ACC112 (cell line): ENCODE measurements around the gene MET.

ENCODE experiments used
- H2AFZ ChIP-seq: fragments of 200-600 bp; sonication (generic); one replicate; pipeline ENCODE4 v1.6.0; 2017; ENCODE audit warnings: antibody characterized with exemption, low read length; ENCODE audit not compliant: unreplicated experiment
- H3K27ac ChIP-seq: fragments of 200-600 bp; sonication (generic); 2 replicates; pipeline ENCODE4 v1.5.1; 2014; ENCODE audit warnings: low read depth, mild to moderate bottlenecking, antibody characterized with exemption, low read length, moderate library complexity
- H3K27me3 ChIP-seq: fragments of 200-600 bp; sonication (generic); 2 replicates; pipeline ENCODE4 v1.6.1; 2014; ENCODE audit warnings: mild to moderate bottlenecking, antibody characterized with exemption, low read length, moderate library complexity, mixed read lengths; ENCODE audit not compliant: insufficient read depth
- H3K36me3 ChIP-seq: fragments of 200-600 bp; sonication (generic); 2 replicates; pipeline ENCODE4 v1.6.1; 2016; ENCODE audit warnings: mild to moderate bottlenecking, antibody characterized with exemption, low read length, moderate library complexity, mixed read lengths; ENCODE audit not compliant: insufficient read depth
- H3K4me1 ChIP-seq: fragments of 200-600 bp; sonication (generic); one replicate; pipeline ENCODE4 v1.6.1; 2016; ENCODE audit warnings: low read length, mixed read lengths; ENCODE audit not compliant: insufficient read depth, unreplicated experiment, control insufficient read depth
- H3K4me3 ChIP-seq: fragments of 200-600 bp; sonication (generic); 2 replicates; pipeline ENCODE4 v1.5.1; 2014; ENCODE audit warnings: mild to moderate bottlenecking, low read depth, low read length
- H3K79me2 ChIP-seq: fragments of 200-600 bp; sonication (generic); one replicate; pipeline ENCODE4 v1.6.0; 2016; ENCODE audit warnings: low read length; ENCODE audit not compliant: control insufficient read depth, unreplicated experiment, insufficient read depth

MET gene

GRCh38 chr7:116726149-116726548 is 54.2 kb downstream of the MET start:
- Histone ChIP-seq H3K4me3 (no peak overlapping the region), H3K27me3 (no peaks in the 10 kb centered on the region), H3K79me2 (peaks cover 10% of the 10 kb centered on the region), H2AFZ (no peak overlapping the region), H3K27ac (no peak overlapping the region), H3K4me1 (peaks cover 14% of the 10 kb centered on the region), H3K36me3 (no peaks in the 10 kb centered on the region)

- Histone ChIP-seq H3K36me3 (peaks cover 4% of the 10 kb centered on the region; the same call in 1 of the 2 replicates), H3K4me1 (peaks cover 14% of the 10 kb centered on the region), H3K27ac (no peak overlapping the region), H2AFZ (no peak overlapping the region), H3K27me3 (no peaks in the 10 kb centered on the region), H3K4me3 (no peak overlapping the region), H3K79me2 (peaks cover 10% of the 10 kb centered on the region)
Measured at GRCh38 chr7:116726713-116727431, 54.9 kb downstream of the MET start.

GRCh38 chr7:116727432-116728009 is 55.5 kb downstream of the MET start:
- H3K27me3 ChIP-seq, result no peaks in the 10 kb centered on the region
- H3K36me3 ChIP-seq, result peaks cover 6% of the 10 kb centered on the region; the same call in 1 of the 2 replicates
- H2AFZ ChIP-seq, result no peak overlapping the region
- no peak overlapping the region for H3K4me3 ChIP-seq
- peaks cover 10% of the 10 kb centered on the region for H3K79me2 ChIP-seq
- H3K4me1 ChIP-seq, result peaks cover 14% of the 10 kb centered on the region
- H3K27ac ChIP-seq, result no peak overlapping the region

- Histone ChIP-seq H3K4me1 (peaks cover 14% of the 10 kb centered on the region), H2AFZ (no peak overlapping the region), H3K27ac (no peak overlapping the region), H3K79me2 (peaks cover 10% of the 10 kb centered on the region), H3K4me3 (no peak overlapping the region), H3K36me3 (peaks cover 6% of the 10 kb centered on the region; the same call in 1 of the 2 replicates), H3K27me3 (no peaks in the 10 kb centered on the region)
Measured at GRCh38 chr7:116728413-116728812, 56.4 kb downstream of the MET start.

GRCh38 chr7:116730097-116731022 is 58.4 kb downstream of the MET start:
- Histone ChIP-seq H3K36me3 (peaks cover 11% of the 10 kb centered on the region; the same call in 1 of the 2 replicates), H3K4me3 (no peak overlapping the region), H3K79me2 (peaks cover 10% of the 10 kb centered on the region), H3K27me3 (no peaks in the 10 kb centered on the region), H3K27ac (no peak overlapping the region), H3K4me1 (peaks cover 14% of the 10 kb centered on the region), H2AFZ (no peak overlapping the region)

GRCh38 chr7:116731023-116731395 is 59.0 kb downstream of the MET start:
- peaks cover 14% of the 10 kb centered on the region for H3K4me1 ChIP-seq
- H3K79me2 ChIP-seq, result peaks cover 10% of the 10 kb centered on the region
- H3K27ac ChIP-seq, result no peak overlapping the region
- H3K4me3 ChIP-seq, result no peak overlapping the region
- no peak overlapping the region for H2AFZ ChIP-seq
- H3K36me3 ChIP-seq, result peaks cover 11% of the 10 kb centered on the region; the same call in 1 of the 2 replicates
- H3K27me3 ChIP-seq, result no peaks in the 10 kb centered on the region

- no peak overlapping the region for H3K4me3 ChIP-seq
- H3K27ac ChIP-seq, result no peak overlapping the region
- no peaks in the 10 kb centered on the region for H3K27me3 ChIP-seq
- peaks cover 4% of the 10 kb centered on the region for H3K79me2 ChIP-seq
- no peak overlapping the region for H2AFZ ChIP-seq
- peaks cover 13% of the 10 kb centered on the region for H3K4me1 ChIP-seq
- peaks cover 11% of the 10 kb centered on the region; the same call in 1 of the 2 replicates for H3K36me3 ChIP-seq
Measured at GRCh38 chr7:116731445-116732335, 59.7 kb downstream of the MET start.

GRCh38 chr7:116732788-116733694 is 61.0 kb downstream of the MET start:
- H3K27ac ChIP-seq, result no peak overlapping the region
- H3K4me1 ChIP-seq, result peaks cover 16% of the 10 kb centered on the region
- peaks cover 11% of the 10 kb centered on the region; the same call in 1 of the 2 replicates for H3K36me3 ChIP-seq
- H3K79me2 ChIP-seq, result peaks cover 5% of the 10 kb centered on the region
- H2AFZ ChIP-seq, result no peak overlapping the region
- H3K4me3 ChIP-seq, result no peak overlapping the region
- H3K27me3 ChIP-seq, result no peaks in the 10 kb centered on the region

- H3K36me3 ChIP-seq, result peaks cover 11% of the 10 kb centered on the region; the same call in 1 of the 2 replicates
- H3K27ac ChIP-seq, result no peak overlapping the region
- no peaks in the 10 kb centered on the region for H3K27me3 ChIP-seq
- H3K4me1 ChIP-seq, result peaks cover 16% of the 10 kb centered on the region
- no peak overlapping the region for H2AFZ ChIP-seq
- H3K4me3 ChIP-seq, result no peak overlapping the region
- peaks cover 2% of the 10 kb centered on the region for H3K79me2 ChIP-seq
Measured at GRCh38 chr7:116733924-116734580, 62.1 kb downstream of the MET start.
